ENCODE data around the gene ICE2. TPM values are rescaled to one million over a fixed set of nuclear protein-coding genes. Genes with fewer than 3 reads are reported as not detected.

The ICE2 gene
- total RNA-seq, 3 donors from 2014 or later = 51.9 to 66.3 (median 61.4) TPM

GRCh38 chr15:60512937-60513336 lies 34.0 kb upstream of the ICE2 start:
- DNase-seq = no peak
- Mint-ChIP-seq H3K27me3 (ENCODE audit: low read depth) (no peaks in the 10 kb centered on the region), H3K4me1 (ENCODE audit: low read depth) (peaks cover 41% of the 10 kb centered on the region), H3K4me3 (no peak overlapping the region), H3K36me3 (ENCODE audit: insufficient read depth) (peaks cover 48% of the 10 kb centered on the region), H3K9me3 (no peaks in the 10 kb centered on the region)
- no peak for ATAC-seq

- peak; percentile 16 to 38 for ATAC-seq
- Mint-ChIP-seq H3K4me1 (ENCODE audit: low read depth) (peaks cover 47% of the 10 kb centered on the region), H3K9me3 (no peaks in the 10 kb centered on the region), H3K27me3 (ENCODE audit: low read depth) (no peaks in the 10 kb centered on the region), H3K4me3 (peak overlapping the region; percentile 32), H3K36me3 (ENCODE audit: insufficient read depth) (peaks cover 49% of the 10 kb centered on the region)
- no peak for DNase-seq
These were observed 32.5 kb upstream of the ICE2 start for GRCh38 chr15:60511351-60512031.

- DNase-seq = no peak
- Mint-ChIP-seq H3K4me1 (ENCODE audit: low read depth) (peaks cover 49% of the 10 kb centered on the region), H3K36me3 (ENCODE audit: insufficient read depth) (peaks cover 56% of the 10 kb centered on the region), H3K27me3 (ENCODE audit: low read depth) (no peaks in the 10 kb centered on the region), H3K9me3 (no peaks in the 10 kb centered on the region), H3K4me3 (no peak overlapping the region)
- ATAC-seq = no peak
These were observed 31.1 kb upstream of the ICE2 start for GRCh38 chr15:60510006-60510405.

GRCh38 chr15:60509470-60509869 lies 30.5 kb upstream of the ICE2 start:
- DNase-seq = no peak
- Mint-ChIP-seq H3K4me1 (ENCODE audit: low read depth) (peaks cover 49% of the 10 kb centered on the region), H3K9me3 (no peaks in the 10 kb centered on the region), H3K4me3 (no peak overlapping the region), H3K36me3 (ENCODE audit: insufficient read depth) (peaks cover 60% of the 10 kb centered on the region), H3K27me3 (ENCODE audit: low read depth) (no peaks in the 10 kb centered on the region)
- ATAC-seq = peak; percentile 56 to 58

GRCh38 chr15:60508442-60508841 lies 29.5 kb upstream of the ICE2 start:
- ATAC-seq (peak; percentile 51 to 54), DNase-seq (no peak)
- Mint-ChIP-seq H3K27me3 (ENCODE audit: low read depth) (no peaks in the 10 kb centered on the region), H3K4me3 (no peak overlapping the region), H3K9me3 (no peaks in the 10 kb centered on the region), H3K36me3 (ENCODE audit: insufficient read depth) (peaks cover 49% of the 10 kb centered on the region), H3K4me1 (ENCODE audit: low read depth) (peaks cover 49% of the 10 kb centered on the region)

- H3K27me3 Mint-ChIP-seq (ENCODE audit: low read depth) = no peaks in the 10 kb centered on the region
- no peaks in the 10 kb centered on the region for H3K9me3 Mint-ChIP-seq
- no peak overlapping the region for H3K4me3 Mint-ChIP-seq
- peaks cover 46% of the 10 kb centered on the region for H3K4me1 Mint-ChIP-seq (ENCODE audit: low read depth)
- peaks cover 46% of the 10 kb centered on the region for H3K36me3 Mint-ChIP-seq (ENCODE audit: insufficient read depth)
- DNase-seq (peak; percentile 40), ATAC-seq (peak; percentile 58 to 61)
These were observed 28.9 kb upstream of the ICE2 start for GRCh38 chr15:60507596-60508424.

GRCh38 chr15:60496853-60497252 lies 17.9 kb upstream of the ICE2 start:
- no peak overlapping the region for H3K4me3 Mint-ChIP-seq
- ATAC-seq = no peak
- no peaks in the 10 kb centered on the region for H3K9me3 Mint-ChIP-seq
- H3K4me1 Mint-ChIP-seq (ENCODE audit: low read depth) = peaks cover 6% of the 10 kb centered on the region
- no peak for DNase-seq
- H3K36me3 Mint-ChIP-seq (ENCODE audit: insufficient read depth) = peaks cover 41% of the 10 kb centered on the region
- no peaks in the 10 kb centered on the region for H3K27me3 Mint-ChIP-seq (ENCODE audit: low read depth)

- no peak for ATAC-seq
- H3K4me1 Mint-ChIP-seq (ENCODE audit: low read depth) = peaks cover 10% of the 10 kb centered on the region
- H3K27me3 Mint-ChIP-seq (ENCODE audit: low read depth) = no peaks in the 10 kb centered on the region
- H3K36me3 Mint-ChIP-seq (ENCODE audit: insufficient read depth) = peaks cover 34% of the 10 kb centered on the region
- no peak overlapping the region for H3K4me3 Mint-ChIP-seq
- DNase-seq = no peak
- no peaks in the 10 kb centered on the region for H3K9me3 Mint-ChIP-seq
These were observed 15.2 kb upstream of the ICE2 start for GRCh38 chr15:60494108-60494507.

GRCh38 chr15:60493166-60493565 lies 14.2 kb upstream of the ICE2 start:
- ATAC-seq (no peak), DNase-seq (no peak)
- H3K4me1 Mint-ChIP-seq (ENCODE audit: low read depth) = peaks cover 10% of the 10 kb centered on the region
- no peak overlapping the region for H3K4me3 Mint-ChIP-seq
- H3K27me3 Mint-ChIP-seq (ENCODE audit: low read depth) = no peaks in the 10 kb centered on the region
- no peaks in the 10 kb centered on the region for H3K9me3 Mint-ChIP-seq
- H3K36me3 Mint-ChIP-seq (ENCODE audit: insufficient read depth) = peaks cover 33% of the 10 kb centered on the region

- DNase-seq (no peak), ATAC-seq (no peak)
- Mint-ChIP-seq H3K4me1 (ENCODE audit: low read depth) (peaks cover 21% of the 10 kb centered on the region), H3K36me3 (ENCODE audit: insufficient read depth) (peaks cover 10% of the 10 kb centered on the region), H3K4me3 (no peak overlapping the region), H3K9me3 (no peaks in the 10 kb centered on the region), H3K27me3 (ENCODE audit: low read depth) (no peaks in the 10 kb centered on the region)
These were observed 7.8 kb upstream of the ICE2 start for GRCh38 chr15:60486742-60487141.

- Mint-ChIP-seq H3K9me3 (no peaks in the 10 kb centered on the region), H3K4me1 (ENCODE audit: low read depth) (peaks cover 21% of the 10 kb centered on the region), H3K36me3 (ENCODE audit: insufficient read depth) (peaks cover 10% of the 10 kb centered on the region), H3K4me3 (no peak overlapping the region), H3K27me3 (ENCODE audit: low read depth) (no peaks in the 10 kb centered on the region)
- no peak for ATAC-seq
- DNase-seq = no peak
These were observed 6.6 kb upstream of the ICE2 start for GRCh38 chr15:60485365-60486055.

GRCh38 chr15:60483042-60483441 lies 4.1 kb upstream of the ICE2 start:
- ATAC-seq (no peak), DNase-seq (no peak)
- H3K36me3 Mint-ChIP-seq (ENCODE audit: insufficient read depth) = peaks cover 5% of the 10 kb centered on the region
- peaks cover 34% of the 10 kb centered on the region for H3K4me1 Mint-ChIP-seq (ENCODE audit: low read depth)
- H3K9me3 Mint-ChIP-seq = no peaks in the 10 kb centered on the region
- no peak overlapping the region for H3K4me3 Mint-ChIP-seq
- no peaks in the 10 kb centered on the region for H3K27me3 Mint-ChIP-seq (ENCODE audit: low read depth)

- no peak for ATAC-seq
- DNase-seq = no peak
- peaks cover 8% of the 10 kb centered on the region for H3K36me3 Mint-ChIP-seq (ENCODE audit: insufficient read depth)
- no peaks in the 10 kb centered on the region for H3K27me3 Mint-ChIP-seq (ENCODE audit: low read depth)
- no peak overlapping the region for H3K4me3 Mint-ChIP-seq
- no peaks in the 10 kb centered on the region for H3K9me3 Mint-ChIP-seq
- H3K4me1 Mint-ChIP-seq (ENCODE audit: low read depth) = peaks cover 50% of the 10 kb centered on the region
These were observed 1.9 kb upstream of the ICE2 start for GRCh38 chr15:60480888-60481287.

- Mint-ChIP-seq H3K4me1 (ENCODE audit: low read depth) (peaks cover 49% of the 10 kb centered on the region), H3K36me3 (ENCODE audit: insufficient read depth) (peaks cover 8% of the 10 kb centered on the region), H3K27me3 (ENCODE audit: low read depth) (no peaks in the 10 kb centered on the region), H3K9me3 (no peaks in the 10 kb centered on the region), H3K4me3 (peak overlapping the region; percentile 99)
- DNase-seq = no peak
- ATAC-seq = no peak
These were observed 1.2 kb upstream of the ICE2 start for GRCh38 chr15:60480149-60480548.

Data from activated T-cell treated with anti-CD3 and anti-CD28 coated beads, Interleukin-2, amount 50 U/mL, for 4 hours (primary cell).